GM10266 (cell line): ENCODE measurements around the gene ZNF594.
"Not testable (repeated sequence)": the region's sequence is repeated elsewhere in the genome, so short reads cannot be mapped to it uniquely, and the experiment has no call there.

Experiments
- DNase-seq: peaks from one replicate; pipeline ENCODE4 v3.0.0; 2012; ENCODE audit errors: extremely low spot score
- TF ChIP-seq, protein P1 (sequence below): IDR thresholded peaks from 2 replicates; pipeline ENCODE4 v1.5.1; 2012; ENCODE audit warnings: mild to moderate bottlenecking, low read depth; ENCODE audit not compliant: control insufficient read depth, insufficient read depth; ENCODE audit errors: missing control alignments

ZNF594 gene

DNA sequence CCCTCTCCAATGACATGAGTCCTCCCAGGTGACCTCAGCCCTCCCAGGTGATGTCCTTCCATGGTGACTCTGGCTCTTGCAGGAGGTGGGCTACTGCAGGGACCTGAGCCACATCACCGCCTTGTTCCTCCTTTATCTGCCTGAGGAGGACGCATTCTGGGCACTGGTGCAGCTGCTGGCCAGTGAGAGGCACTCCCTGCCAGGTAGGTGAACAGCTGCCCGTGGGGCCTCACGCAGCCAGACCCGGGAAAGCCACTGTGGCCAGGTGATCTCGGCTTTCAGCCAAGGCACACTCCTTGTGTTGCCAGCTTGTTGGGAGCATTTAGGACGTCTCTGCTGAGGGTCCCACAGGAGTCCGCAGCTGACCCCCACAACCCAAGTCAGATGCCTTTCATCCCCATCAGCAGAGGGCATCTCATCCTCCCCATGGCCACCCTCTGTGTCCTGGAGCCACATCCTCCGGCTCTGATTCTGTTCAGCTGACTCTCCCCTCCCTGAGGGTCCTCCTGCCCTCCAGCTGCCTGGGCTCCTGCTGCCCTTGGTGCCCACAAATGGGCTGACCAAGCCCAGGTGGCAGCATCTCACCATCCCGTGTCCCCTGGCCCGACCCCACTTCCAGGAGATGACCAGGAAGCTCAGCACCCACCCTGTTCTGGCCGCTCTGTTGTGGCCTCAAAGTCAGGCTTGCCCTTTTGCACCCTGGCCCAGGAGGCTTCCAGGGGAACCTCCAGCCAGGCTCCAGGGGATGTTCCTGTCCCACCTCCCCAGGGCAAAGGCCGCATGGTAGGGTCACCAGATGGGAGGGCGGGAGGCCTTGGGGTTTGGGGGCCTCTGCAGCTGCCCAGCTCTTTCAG is 55.7 kb downstream of the ZNF594 start:
- no peak for DNase-seq
- TF ChIP-seq, protein P1, sequence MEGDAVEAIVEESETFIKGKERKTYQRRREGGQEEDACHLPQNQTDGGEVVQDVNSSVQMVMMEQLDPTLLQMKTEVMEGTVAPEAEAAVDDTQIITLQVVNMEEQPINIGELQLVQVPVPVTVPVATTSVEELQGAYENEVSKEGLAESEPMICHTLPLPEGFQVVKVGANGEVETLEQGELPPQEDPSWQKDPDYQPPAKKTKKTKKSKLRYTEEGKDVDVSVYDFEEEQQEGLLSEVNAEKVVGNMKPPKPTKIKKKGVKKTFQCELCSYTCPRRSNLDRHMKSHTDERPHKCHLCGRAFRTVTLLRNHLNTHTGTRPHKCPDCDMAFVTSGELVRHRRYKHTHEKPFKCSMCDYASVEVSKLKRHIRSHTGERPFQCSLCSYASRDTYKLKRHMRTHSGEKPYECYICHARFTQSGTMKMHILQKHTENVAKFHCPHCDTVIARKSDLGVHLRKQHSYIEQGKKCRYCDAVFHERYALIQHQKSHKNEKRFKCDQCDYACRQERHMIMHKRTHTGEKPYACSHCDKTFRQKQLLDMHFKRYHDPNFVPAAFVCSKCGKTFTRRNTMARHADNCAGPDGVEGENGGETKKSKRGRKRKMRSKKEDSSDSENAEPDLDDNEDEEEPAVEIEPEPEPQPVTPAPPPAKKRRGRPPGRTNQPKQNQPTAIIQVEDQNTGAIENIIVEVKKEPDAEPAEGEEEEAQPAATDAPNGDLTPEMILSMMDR: no peak

DNA sequence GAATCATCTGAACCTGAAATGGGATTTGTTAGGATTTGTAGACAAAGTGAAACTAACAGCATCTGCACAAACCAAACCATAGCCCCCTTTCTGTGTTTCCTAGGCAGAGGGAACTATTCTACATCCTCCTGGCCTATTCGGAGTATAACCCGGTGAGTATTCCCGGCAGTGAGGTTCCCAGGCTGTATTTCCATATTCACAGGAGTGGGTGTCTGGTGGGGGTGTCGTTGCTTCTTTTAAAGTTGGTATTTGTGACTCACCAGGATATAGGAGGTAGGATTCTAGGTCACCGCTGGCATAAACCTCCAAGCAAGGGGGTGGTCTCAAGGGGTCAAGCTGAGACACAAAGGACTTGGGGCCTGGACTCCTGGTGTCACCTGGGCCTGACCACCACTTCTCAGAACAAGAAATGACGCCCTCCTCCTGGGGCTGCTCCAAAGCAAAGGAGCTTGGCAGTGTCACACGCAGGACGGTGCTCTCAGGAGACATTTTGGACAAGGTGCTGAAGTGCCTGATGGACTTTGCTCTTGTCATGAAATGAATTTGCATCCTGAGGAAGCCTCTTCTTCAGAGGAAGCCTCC is 56.4 kb downstream of the ZNF594 start:
- not testable (repeated sequence) for DNase-seq

DNA sequence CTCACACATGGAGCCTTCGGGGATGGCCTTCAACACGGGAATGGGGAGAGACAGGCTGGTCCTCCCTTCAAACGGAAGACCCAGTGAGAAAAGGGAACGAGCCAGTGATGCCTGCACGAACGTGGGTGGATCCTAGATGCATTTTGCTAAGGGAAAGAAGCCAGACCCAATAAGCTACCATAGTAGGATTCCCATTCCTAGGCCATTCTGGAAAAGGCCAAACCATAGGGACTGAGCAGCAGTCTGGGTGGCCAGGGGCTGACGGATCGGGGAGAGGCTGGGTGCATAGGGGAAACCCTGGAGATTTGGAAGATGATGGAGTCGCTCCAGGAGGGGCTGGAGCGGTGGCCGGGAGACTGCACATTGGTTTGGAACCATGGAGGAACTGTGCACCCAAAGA is 57.1 kb downstream of the ZNF594 start:
- not testable (repeated sequence) for DNase-seq

DNA sequence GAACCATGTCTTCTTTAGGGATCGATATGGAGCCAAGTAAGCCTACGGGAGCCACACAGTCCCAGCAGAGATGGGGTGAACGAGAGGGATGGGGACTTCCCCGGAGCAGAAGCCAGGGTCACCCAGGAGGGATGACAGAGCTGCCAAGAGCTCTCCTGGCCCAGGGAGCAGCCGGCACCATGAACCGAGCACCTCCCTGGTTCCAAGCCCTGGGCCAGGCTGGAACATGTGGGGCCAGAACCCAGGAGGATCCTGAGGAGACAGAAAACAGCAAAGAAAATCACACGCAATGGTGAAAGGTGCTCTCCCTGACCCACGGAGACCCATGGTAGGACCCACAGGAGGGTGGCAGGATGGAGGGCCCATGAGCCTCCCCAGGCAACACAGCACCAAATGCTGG is 57.7 kb downstream of the ZNF594 start:
- DNase-seq: not testable (repeated sequence)

DNA sequence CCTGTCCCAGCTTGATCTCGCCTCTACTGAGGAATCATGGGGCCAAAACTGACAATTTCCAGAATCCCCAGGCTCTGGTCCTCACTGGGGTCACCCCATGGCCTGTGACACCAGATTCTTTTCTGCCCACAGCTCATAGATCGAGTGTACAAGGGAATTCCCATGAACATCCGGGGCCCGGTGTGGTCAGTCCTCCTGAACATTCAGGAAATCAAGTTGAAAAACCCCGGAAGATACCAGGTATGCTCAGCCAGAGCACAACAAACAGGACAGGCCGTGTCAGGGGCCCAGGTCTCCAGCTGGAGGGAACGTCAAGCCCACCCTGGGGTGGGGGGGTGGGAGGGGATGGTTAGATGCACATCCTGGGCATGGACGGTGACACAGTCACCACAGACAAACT is 58.4 kb downstream of the ZNF594 start:
- DNase-seq: no peak
- TF ChIP-seq, protein P1: no peak

DNA sequence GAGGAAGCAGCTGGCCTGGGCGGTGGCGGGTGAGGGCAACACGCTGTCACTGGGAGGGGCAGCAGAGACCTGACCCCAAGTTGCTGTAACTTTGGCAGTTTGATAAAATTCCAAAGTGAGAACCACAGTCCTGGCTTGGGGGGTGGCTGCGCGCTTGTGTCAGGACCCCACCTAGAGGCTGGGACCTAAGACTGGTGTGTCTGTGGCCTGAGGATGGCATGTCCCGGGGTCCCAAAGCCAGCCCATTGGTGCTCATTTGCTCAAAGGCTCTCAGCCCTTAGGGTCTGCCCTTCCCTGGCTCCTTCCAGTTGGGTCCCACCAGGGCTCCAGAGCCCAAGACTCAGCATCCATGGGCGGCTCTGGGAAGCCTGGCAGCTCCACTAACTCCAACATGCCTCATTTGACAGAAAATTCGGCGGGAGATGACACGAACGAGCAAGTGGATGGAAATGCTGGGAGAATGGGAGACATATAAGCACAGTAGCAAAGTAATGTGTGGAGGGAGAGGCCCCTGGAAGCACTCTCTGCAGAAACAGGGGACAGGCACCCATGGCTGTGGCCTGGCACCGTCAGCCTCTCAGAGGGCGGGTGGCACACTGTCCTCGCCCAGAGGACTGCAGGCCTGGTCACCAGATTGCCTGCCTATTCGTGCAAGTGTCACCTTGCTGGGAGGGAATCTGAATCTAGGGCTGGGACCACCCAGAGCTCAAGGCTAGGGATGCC is 59.0 kb downstream of the ZNF594 start:
- not testable (repeated sequence) for DNase-seq

DNA sequence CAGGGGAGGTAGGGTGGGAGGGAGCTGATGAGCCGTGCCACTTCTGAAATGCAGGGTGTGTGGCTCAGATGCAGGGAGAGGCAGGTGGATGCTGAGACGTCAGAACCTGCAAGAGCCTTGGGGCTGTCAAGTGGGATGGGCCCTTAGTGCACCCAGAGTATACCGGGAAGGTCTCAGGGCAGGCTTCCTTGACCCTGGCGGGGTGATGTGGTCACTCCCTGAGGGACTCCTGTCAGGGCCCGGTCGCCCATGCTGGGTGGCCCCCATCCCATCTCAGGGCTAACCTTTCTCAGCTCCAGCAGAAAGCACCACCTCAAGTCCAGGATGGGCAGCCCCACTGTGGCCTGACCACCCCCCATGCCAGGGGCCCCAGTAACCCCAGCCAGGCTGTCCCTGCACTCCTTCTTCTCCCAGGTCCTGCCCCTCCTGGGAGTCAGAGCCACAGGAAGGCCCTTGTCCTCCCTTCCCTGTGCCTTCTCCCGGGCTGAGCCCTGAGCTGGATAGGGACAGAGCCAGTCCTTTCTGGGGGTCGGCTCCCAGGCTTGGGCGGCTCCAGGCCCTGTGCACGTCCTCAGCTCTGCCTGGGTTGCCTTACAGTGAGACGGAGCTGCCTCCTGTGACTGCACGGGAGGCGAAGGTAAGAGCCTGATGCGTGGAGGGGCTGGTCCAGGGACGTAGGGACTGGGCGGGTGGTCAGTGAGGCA is 59.7 kb downstream of the ZNF594 start:
- not testable (repeated sequence) for DNase-seq

DNA sequence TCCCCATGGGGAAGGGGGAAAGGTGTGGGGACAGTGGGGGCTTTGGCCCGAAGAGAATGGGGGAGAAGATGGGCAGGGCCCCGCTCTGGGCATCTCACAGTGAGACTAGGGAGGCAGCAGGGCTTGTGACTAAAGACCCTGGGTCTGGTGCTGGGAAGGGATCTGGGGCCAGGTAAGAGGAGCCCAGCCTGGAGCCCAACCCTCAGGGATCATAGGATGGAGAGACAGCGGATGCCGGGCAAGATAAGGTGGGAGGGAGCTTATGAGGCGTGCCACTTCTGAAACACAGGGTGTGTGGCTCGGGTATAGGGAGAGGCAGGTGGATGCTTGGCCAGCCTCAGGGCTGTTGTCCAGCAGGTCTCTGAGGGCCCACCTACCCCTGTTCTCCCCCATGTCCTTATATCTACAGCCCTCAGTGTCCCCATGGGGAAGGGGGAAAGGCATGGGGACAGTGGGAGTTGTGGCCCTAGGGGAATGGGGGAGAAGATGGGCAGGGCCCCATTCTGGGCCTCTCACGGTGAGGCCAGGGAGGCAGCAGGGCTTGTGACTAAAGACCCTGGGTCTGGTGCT is 60.4 kb downstream of the ZNF594 start:
- no peak for DNase-seq
- TF ChIP-seq, protein P1: no peak

DNA sequence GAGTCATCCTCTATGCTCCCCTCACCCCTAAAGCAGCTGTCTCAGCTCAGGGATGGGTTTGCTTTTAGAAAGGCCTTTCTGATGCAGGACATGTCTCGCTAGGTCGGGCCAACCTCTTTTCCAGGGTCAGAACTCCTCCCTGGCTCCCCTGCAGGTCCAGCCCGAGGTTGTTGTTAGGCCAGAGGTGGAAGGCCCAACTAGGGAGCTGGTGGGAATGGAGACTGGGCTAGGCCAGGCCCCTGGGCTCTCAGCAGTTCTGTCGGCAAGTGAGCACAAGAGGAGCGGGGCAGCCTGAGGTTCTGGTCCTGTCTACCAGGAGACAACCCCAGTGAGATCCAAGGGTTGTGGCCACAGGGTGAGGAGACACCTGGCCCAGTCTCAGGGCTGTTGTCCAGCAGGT is 61.0 kb downstream of the ZNF594 start:
- not testable (repeated sequence) for DNase-seq

DNA sequence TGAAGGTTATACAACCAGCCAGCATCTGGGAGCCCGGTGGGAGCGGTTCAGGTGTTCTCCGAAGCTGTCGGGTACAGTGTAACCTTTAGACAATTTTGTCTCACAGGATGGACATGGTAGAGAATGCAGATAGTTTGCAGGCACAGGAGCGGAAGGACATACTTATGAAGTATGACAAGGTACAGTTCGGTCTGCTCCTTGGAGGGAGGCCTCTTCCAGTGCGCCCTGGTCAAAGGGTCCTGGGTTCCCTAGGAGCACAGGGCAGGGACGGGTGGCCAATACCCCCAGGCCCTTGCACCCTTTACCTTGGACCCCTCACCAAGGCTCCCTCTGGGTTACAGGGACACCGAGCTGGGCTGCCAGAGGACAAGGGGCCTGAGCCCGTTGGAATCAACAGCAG is 61.4 kb downstream of the ZNF594 start:
- not testable (repeated sequence) for DNase-seq

DNA sequence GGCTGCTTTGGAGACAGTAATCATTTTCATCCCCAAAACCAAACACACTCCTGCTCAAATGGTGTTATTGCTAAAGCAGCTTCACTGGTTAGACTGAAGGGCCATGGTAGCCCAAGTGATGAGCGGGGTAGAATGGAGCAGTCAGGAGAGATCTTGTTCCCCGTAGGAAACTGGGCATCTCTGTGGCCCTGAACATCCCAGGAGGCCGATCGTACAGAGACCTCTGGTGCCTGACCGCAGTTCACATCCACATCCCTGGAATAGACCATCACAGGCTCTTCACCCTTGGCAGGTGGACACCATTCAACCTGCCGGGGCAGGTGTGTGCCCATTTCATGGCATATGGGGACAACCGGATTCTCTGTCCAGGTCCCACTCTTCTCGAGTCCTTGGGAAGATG is 61.9 kb downstream of the ZNF594 start:
- not testable (repeated sequence) for DNase-seq
